COLO829 (cell line): ENCODE data around the gene CAMTA2.

Experiments used
- DNase-seq: peaks from one replicate; pipeline ENCODE4 v3.0.0; 2012; ENCODE audit warnings: low spot score

Gene CAMTA2

DNA sequence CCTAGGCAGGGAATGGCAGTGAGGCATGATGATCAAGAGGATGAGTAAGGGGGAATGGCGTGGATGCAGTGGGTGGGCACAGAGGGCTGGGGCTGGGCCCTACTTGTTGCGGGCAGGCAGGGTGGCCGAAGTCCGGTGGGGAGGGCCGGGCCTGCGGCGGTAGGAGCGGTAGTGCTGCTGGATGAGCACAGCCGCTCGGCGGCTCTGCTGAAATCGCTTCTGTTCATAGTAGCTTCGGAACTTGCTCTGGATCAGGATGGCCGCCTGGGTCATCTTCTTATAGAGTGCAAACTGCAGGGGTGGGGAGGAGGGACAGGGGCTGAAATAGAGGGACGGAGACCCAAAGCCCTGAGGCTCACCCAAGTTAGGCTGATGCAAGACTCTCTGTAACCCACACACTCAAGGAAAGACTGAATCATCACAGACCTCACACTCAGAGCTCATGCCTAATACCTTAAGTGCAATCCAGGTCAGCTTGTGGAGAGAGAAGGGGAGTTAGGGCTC is 18.4 kb downstream of the CAMTA2 start:
- DNase-seq, result no peak

- DNase-seq, result no peak
Observed at GRCh38 chr17:4968486-4969046, 18.9 kb downstream of the CAMTA2 start.

DNA sequence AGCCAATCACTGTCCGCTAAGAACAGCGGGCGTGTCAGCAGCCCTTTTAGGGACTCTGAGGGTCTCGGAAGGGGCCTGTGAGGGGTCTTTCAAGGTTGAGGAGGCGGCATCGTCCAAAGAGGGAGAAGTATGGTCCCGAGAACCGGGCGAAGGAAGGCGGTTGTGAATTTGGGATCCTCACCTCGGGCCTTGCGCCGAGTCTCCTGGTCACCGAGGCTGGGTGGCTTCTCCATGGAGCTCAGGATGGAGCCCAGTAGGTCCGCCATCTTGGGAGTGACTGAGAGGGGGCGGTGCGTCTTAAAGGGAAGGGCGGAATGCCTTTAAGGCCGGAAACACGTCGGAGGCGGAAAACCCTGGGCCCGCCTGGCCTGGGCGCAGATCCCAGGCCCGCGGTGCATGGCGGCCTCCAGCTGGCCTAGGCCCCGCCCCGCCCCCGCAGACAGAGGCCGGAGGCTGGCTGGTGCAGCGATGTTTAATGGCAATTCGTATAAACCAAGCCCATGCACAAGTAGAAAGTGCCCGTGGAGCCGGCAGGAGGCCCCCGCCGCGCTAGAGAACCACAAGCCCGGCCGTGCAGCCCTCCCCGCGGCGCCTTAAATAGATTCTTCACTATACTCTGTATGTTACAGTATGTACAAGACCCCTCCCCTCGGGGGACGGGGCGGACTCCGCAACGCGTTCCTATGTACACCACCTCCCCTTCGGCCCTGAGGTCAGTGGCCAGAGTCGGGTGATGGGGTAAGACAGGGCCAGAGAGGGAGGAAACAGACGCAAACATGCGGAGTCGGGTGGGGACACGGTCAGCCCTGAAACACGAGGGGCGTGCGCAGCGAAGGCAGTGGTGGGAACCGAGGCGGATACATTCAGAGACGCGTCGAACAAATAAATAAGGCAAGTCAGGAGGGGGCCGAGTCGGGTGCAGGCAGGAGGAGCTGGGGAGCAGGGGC is 19.7 kb downstream of the CAMTA2 start, which contains the start of gene SPAG7:
SPAG7 (minus strand) TSS at position 279 of the 947 bp plus-strand sequence; CDS start at position 266, 13 bp downstream.
- peak; percentile 97 for DNase-seq

DNA sequence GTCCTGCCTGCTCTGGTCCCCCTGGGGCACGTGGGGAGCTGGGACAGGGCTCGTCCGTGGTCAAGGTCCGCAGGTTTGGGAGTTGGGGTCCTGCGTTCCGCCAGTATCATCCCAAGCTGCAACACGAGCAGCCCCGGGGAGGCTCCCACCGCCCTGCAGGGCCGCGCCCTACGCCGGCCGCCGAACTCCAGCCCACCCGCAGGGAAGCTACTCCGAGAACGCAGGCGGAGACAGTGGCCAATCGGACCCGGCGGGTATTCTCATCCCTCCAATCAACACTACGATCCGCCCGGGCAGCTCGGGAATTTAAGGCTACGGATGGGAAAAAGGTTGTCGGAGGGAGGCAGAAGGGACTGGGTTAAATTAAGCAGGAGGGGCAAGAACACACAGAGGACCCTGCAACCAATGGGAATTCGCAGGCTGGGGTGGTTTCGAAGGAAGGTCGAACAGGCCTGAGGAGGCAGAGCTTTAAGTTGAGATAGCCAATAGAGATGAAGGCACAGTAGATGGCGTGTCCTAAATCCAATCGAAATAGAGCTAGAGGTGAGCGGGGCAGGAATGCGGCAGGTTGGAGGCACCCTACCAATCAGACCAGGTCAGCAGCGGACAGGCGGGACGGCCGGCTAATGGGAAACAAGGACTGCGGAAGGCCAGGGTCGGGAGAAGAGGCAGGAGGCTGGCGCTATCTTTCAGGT is 20.5 kb downstream of the CAMTA2 start:
- DNase-seq, result peak; percentile 99

DNA sequence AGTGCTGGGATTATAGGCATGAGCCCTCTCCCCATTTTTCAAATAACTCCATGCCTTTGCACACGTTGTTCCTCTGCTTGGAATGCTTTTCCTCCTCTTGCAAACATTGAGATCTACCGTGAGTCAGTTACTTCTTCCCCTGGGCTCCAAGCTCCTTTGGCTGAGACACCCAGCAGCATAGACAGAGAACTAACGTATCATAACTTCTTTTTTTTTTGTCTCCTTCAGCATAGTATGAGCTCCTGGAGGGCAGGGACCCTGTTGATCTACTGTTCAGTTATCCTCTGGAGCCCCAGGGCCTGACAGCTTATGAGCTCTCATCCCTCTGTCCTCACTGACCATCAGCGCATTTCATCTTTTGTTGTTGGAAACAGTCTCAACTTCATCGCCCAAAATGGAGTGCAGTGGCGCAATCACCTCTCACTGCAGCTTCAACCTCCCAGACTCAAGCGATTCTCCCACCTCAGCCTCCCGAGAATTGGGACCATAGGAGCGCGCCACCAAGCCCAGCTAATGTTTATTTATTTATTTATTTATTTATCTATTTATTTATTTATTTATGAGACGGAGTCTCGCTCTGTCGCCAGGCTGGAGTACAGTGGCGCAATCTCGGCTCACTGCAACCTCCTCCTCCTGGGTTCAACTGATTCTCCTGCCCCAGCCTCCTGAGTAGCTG is 22.0 kb downstream of the CAMTA2 start:
- DNase-seq, result no peak

- no peak for DNase-seq
Observed at GRCh38 chr17:4960279-4960922, 27.1 kb downstream of the CAMTA2 start.

DNA sequence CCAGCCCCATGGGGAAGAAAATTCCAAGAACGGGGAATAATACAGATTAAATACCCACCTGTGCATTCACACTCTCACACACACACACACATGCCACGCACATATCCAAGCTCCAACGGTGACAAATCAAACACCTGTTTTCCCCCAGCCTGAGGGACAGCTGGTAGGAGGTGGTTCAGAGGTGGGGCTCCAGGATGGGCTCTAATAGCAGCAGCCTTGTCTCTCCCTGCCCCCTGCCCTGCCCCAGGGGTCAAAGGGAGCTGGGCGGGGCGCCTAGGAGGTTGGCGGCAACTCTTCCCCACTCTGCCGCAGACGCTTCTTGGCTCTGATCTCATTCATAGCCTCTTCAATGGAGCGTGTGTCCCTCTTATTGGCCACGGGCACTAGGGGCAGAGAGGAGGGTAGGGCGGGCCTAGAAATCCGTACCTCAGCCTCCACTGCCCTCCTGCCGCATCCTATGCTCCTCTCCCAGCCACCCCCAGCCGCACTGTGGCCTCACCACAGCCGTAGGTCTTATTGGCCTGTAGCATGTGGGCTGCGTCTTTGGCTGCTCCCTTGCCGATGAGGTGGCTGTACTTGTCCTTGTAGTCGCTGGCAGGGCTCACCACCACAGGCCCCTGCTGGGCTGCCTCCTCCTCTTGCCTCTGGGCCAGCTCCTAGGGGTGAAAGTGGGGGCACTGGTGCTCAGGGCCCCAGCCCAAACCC is 28.1 kb downstream of the CAMTA2 start:
- DNase-seq, result no peak

DNA sequence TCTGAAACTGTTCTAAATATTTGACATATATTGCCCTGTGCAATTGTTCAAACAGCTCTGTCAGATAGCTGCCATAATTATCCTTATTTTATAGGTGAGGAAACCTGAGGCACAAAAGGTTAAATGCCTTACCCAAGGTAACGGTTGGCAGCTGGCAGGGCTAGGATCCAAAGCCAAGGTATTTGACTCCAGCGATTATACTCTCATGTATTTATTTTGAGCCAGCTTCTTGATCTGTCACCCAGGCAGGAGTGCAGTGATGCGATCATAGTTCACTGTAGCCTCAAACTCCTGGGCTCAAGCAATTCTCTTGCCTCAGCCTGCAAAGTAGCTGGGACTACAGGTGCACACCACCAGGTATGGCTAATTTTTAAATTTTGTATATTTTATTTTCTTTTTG is 29.4 kb downstream of the CAMTA2 start:
- no peak for DNase-seq

DNA sequence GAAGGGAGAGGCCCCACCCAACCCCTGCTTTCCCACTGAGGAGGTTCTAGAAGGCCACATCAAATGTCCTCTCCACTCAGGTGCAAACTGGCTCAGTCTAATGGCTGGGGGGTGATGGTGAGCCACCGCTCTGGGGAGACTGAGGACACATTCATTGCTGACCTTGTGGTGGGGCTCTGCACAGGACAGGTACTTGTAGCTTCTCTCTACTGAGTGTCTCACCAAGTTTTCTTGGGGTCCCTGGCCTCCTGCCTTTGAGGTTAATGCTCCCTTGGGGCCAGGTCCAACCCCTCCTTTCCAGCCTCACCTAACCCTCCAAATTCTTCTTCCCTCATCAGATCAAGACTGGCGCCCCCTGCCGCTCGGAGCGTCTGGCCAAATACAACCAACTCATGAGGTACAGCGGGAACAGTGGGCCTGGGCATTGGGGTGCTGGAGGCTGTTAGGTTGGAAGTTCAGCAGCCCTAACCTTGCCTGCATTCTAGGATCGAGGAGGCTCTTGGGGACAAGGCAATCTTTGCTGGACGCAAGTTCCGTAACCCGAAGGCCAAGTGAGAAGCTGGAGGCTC is 30.9 kb downstream of the CAMTA2 start:
- no peak for DNase-seq

DNA sequence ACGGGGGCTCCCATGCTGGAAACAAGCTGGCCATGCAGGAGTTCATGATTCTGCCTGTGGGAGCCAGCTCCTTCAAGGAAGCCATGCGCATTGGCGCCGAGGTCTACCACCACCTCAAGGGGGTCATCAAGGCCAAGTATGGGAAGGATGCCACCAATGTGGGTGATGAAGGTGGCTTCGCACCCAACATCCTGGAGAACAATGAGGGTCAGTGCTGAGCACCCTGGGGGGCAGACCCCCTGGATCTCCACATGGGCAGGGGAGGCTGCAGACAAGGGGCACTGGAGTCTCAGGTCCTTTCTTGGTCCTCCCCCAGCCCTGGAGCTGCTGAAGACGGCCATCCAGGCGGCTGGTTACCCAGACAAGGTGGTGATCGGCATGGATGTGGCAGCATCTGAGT is 32.4 kb downstream of the CAMTA2 start:
- no peak for DNase-seq

- DNase-seq, result no peak
Observed at GRCh38 chr17:4953451-4953961, 34.0 kb downstream of the CAMTA2 start.

DNA sequence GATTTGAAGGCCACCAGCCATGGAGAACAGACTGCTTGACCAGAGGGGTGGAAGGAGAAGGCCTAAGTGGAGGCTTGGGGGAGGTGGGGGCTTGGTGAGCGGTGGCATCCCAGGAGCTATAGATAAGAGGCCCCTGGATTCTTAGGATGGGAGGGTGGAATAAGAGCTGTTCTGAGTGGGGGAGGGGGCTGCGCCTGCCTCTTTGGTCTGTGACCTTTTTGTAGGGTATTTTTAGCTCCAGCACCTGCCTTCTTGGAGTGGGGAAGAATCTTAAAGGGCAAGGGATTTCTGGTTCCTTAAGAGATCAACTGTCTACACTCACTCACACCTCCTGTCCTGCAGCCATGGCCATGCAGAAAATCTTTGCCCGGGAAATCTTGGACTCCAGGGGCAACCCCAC is 36.0 kb downstream of the CAMTA2 start:
- DNase-seq, result no peak

- no peak for DNase-seq
Observed at GRCh38 chr17:4950746-4951204, 36.7 kb downstream of the CAMTA2 start, which contains the start of gene ENO3. Gene ENO3, plus strand, starts transcription at chr17:4951119. Its CDS starts 711 bp downstream, at chr17:4951830.

GRCh38 chr17:4950075-4950745 is 37.3 kb downstream of the CAMTA2 start:
- DNase-seq, result no peak

DNA sequence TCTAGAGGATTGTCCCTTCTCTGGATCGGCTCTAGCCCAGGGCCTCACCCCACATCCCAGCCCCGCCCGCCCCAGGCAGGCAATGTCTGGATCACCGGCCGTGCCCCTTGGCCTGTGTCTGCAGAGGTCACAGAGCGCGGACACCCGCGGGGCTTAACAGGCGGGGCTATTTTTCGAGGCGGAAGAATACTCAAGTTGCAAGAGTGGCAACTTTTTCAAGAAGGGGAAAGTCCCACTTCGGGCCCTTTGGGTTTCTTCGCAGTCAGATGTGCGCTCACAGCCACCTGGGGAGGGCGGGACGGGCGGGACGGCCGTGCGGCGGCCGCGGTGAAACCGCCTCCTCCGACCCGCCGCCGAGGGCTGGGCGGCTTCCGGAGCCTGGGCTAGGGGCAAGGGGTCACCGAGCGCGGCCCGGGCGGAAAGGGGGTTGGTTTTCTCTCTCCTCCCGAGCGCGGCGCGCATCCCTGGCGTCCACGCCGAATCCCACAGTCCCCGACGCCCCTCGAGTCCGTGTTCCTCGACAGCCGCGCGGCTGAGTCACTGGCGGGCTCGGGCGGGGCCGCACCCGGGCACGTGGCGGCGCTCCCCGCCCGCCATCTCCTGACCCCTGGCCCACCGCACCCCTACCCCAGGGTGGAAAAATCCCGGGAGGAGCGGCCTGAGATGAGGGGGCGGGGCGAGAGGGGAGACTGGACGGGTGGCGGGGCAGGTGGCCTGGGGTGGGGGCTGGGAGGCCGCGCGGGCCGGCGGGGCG is 38.0 kb downstream of the CAMTA2 start:
- DNase-seq, result no peak

DNA sequence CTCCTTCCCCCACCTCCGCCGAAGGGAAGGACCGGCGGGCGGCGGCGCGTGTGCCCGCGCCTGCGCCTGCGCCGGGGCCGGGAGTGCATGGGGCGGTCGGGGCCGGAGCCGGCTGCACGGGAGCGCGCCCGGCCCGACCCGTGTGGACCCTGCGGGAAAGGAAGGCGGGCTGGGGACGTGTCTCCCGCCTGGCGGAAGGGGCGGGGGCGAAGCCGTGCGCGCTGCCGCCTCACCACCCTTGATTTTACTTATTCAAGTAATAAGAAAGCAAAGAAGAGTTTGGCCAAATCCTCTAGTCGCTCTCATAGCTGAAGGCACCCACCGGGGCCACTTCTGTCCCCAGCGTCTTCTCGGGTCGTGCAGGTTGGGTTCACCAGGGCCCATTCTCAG is 38.5 kb downstream of the CAMTA2 start:
- DNase-seq, result peak; percentile 88

- DNase-seq, result peak; percentile 86
Observed at GRCh38 chr17:4948166-4948930, 39.1 kb downstream of the CAMTA2 start, which contains the start of gene PFN1. Gene PFN1, minus strand, starts transcription at chr17:4948530. Its CDS starts 136 bp downstream, at chr17:4948394.
